Adrenal gland (tissue), 12 donors: ENCODE measurements around the gene AP3M1. TPM values are rescaled to one million over a fixed set of nuclear protein-coding genes. Genes with fewer than 3 reads are reported as not detected.

Source experiments
- DNase-seq, 7 donors: peaks; one replicate each; pipeline ENCODE4 v3.0.0-alpha.2; 2019 to 2020
- H3K27ac ChIP-seq, 5 donors: fragments of 200-600 bp; sonication (generic) in 4 of 5; 1 replicate in 3 of 5; 2 replicates in 2 of 5; pipeline versions ENCODE4 v1.5.1 to v1.8.0; 2016 to 2020; ENCODE audit warnings: mild to moderate bottlenecking in 1 of 5
- H3K27me3 ChIP-seq: fragments of 200-600 bp; 2 replicates; pipeline ENCODE4 v1.8.0; 2021
- H3K36me3 ChIP-seq, 2 donors: fragments of 200-600 bp; replicated peaks in 1 of 2; 1 replicate in 1 of 2; 2 replicates in 1 of 2; pipeline versions ENCODE4 v1.5.1 to v1.8.0; 2018 to 2022
- H3K4me1 ChIP-seq, 2 donors: fragments of 200-600 bp; replicated peaks in 1 of 2; 1 replicate in 1 of 2; 2 replicates in 1 of 2; pipeline versions ENCODE4 v1.5.1 to v1.8.0; 2018 to 2021
- H3K4me3 ChIP-seq, 4 donors: fragments of 200-600 bp; sonication (generic) in 3 of 4; one replicate each; pipeline ENCODE4 v1.5.1; 2016 to 2018
- H3K9me3 ChIP-seq, 3 donors: fragments of 200-600 bp; sonication (generic) in 1 of 3; replicated peaks in 1 of 3; 1 replicate in 2 of 3; 2 replicates in 1 of 3; pipeline versions ENCODE4 v1.5.1 to v1.8.0; 2016 to 2021
- CTCF ChIP-seq, 6 experiments: fragments of 450-650 bp in 4 of 6; fragments of 200-600 bp in 2 of 6; sonication (generic) in 1 of 6; IDR thresholded peaks; 1 replicate in 5 of 6; 2 replicates in 1 of 6; pipeline versions ENCODE4 v1.5.1 to v1.8.0; 2016 to 2021; ENCODE audit warnings: antibody characterized with exemption in 6 of 6, mild to moderate bottlenecking in 2 of 6, moderate library complexity in 1 of 6
- POLR2A ChIP-seq, 2 donors: fragments of 450-650 bp; IDR thresholded peaks; one replicate each; pipeline ENCODE4 v1.6.1; 2017; ENCODE audit warnings: antibody characterized with exemption in 2 of 2, mild to moderate bottlenecking in 2 of 2, moderate library complexity in 1 of 2
- WGBS, 4 donors: extraction: QIAGEN DNeasy Blood & Tissue Kit in 2 of 4; methylation state at CpG; one replicate each; pipeline versions ENCODE4 v1.1.5 to v1.1.7; 2013 to 2017; 5-methylcytosine and 5-hydroxymethylcytosine counted together
- intact Hi-C, 2 donors: fragments of 100-400 bp; cut with DNase I; formaldehyde crosslinking; loops; one replicate each; pipeline versions ENCODE4 v1.14.1 to v1.15.0; 2022 to 2023
- polyA plus RNA-seq, 3 donors: library from polyadenylated mRNA; stranded (reverse); fragments of 200-250 nt in 2 of 3; fragments of 350-450 nt in 1 of 3; fragmentation: Illumina TruSeq in 1 of 3; extraction: RNeasy Lipid Tissue Mini Kit (QIAGEN cat#74804) in 1 of 3; gene quantifications; one replicate each; pipeline ENCODE4 v1.2.3, GENCODE V29; 2013 to 2014
- total RNA-seq, 9 donors: library from RNA; depleted of rRNA in 4 of 9; stranded (reverse); fragments of >200 nt in 4 of 9; fragments of 120-200 nt in 1 of 9; fragmentation: NEBNext Ultra II Directional in 1 of 9; extraction: Animal tissue kit (Norgen Biotek cat#: 25700) in 1 of 9; gene quantifications; one replicate each; pipeline versions ENCODE4 v1.1.0 to v1.2.4, GENCODE V29; 2013 to 2023
- donor health status: healthy with polysubstance abuse.
- donor health status: Bipolar disorder and iron deficiency.
- donor health status: DM: yes; HTN: yes; CAD: no.
- donor health status: DM: no; HTN: no; CAD: no.
- donor health status: DM: no; HTN: no; CAD: no.
- donor health status: DM: yes; HTN: yes; CAD: no.

Gene AP3M1
- total and polyA plus RNA-seq, 12 donors, result 6.1 to 79.7 (median 38.0) TPM

GRCh38 chr10:74094231-74094630, 56.4 kb downstream of the AP3M1 start:
- no peaks in the 10 kb centered on the region for H3K4me1 ChIP-seq
- no peak overlapping the region for H3K27ac ChIP-seq
- TF ChIP-seq POLR2A (IDR thresholded peaks at IDR 0.05), result no peak
- no peak for TF ChIP-seq CTCF (IDR thresholded peaks at IDR 0.05)
- no peaks in the 10 kb centered on the region for H3K27me3 ChIP-seq
- peaks cover 0 to 65% of the 10 kb centered on the region in 2 donors for H3K36me3 ChIP-seq
- DNase-seq, result no peak
- WGBS, 4 donors, result 87 to 96% (median 93%) methylated on average over 7 of the region's 7 CpGs
- intact Hi-C loops, result no loop called here
- H3K9me3 ChIP-seq, result no peaks in the 10 kb centered on the region
- no peak overlapping the region for H3K4me3 ChIP-seq

- no peaks in the 10 kb centered on the region for H3K9me3 ChIP-seq
- H3K27ac ChIP-seq, result no peak overlapping the region
- H3K4me1 ChIP-seq, result no peaks in the 10 kb centered on the region
- 88 to 95% (median 92%) methylated on average over 4 of the region's 4 CpGs for WGBS, 4 donors
- DNase-seq, result no peak
- TF ChIP-seq POLR2A (IDR thresholded peaks at IDR 0.05) (no peak), CTCF (IDR thresholded peaks at IDR 0.05) (no peak)
- peaks cover 0 to 65% of the 10 kb centered on the region in 2 donors for H3K36me3 ChIP-seq
- intact Hi-C loops, result no loop called here
- no peak overlapping the region for H3K4me3 ChIP-seq
- no peaks in the 10 kb centered on the region for H3K27me3 ChIP-seq
These were observed 57.0 kb downstream of the AP3M1 start for GRCh38 chr10:74093530-74094164.

- H3K9me3 ChIP-seq, result no peaks in the 10 kb centered on the region
- WGBS, 4 donors, result 89 to 96% (median 90%) methylated on average over 3 of the region's 3 CpGs
- H3K4me1 ChIP-seq, result no peaks in the 10 kb centered on the region
- H3K4me3 ChIP-seq, result no peak overlapping the region
- no peak overlapping the region for H3K27ac ChIP-seq
- TF ChIP-seq CTCF (IDR thresholded peaks at IDR 0.05) (no peak), POLR2A (IDR thresholded peaks at IDR 0.05) (no peak)
- no peaks in the 10 kb centered on the region for H3K27me3 ChIP-seq
- DNase-seq, result no peak
- peaks cover 0 to 52% of the 10 kb centered on the region in 2 donors for H3K36me3 ChIP-seq
- intact Hi-C loops, result no loop called here
These were observed 58.3 kb downstream of the AP3M1 start for GRCh38 chr10:74092372-74092771.

GRCh38 chr10:74088722-74089121, 61.9 kb downstream of the AP3M1 start:
- no peak for TF ChIP-seq CTCF (IDR thresholded peaks at IDR 0.05)
- no peak for TF ChIP-seq POLR2A (IDR thresholded peaks at IDR 0.05)
- H3K36me3 ChIP-seq, result peaks cover 0 to 34% of the 10 kb centered on the region in 2 donors
- no peak overlapping the region for H3K27ac ChIP-seq
- H3K27me3 ChIP-seq, result no peaks in the 10 kb centered on the region
- H3K4me1 ChIP-seq, result no peaks in the 10 kb centered on the region
- intact Hi-C loops, result loop anchor here in 1 of 2 donors (10.0 kb wide), 1 partner anchor 204 kb away; no protein-coding TSS in a partner anchor
- no peak for DNase-seq
- no peaks in the 10 kb centered on the region for H3K9me3 ChIP-seq
- H3K4me3 ChIP-seq, result no peak overlapping the region
- 44 to 90% (median 66%) methylated on average over 3 of the region's 3 CpGs for WGBS, 4 donors
